ENCODE measurements around the gene ADAMTSL3. TPM values are rescaled to one million over a fixed set of nuclear protein-coding genes. Genes with fewer than 3 reads are reported as not detected.
"Not testable (repeated sequence)": the region's sequence is repeated elsewhere in the genome, so short reads cannot be mapped to it uniquely, and the experiment has no call there.

Gene ADAMTSL3
- total RNA-seq, 4 donors from 2014 or later: 16.2 to 19.7 (median 19.3) TPM

DNA sequence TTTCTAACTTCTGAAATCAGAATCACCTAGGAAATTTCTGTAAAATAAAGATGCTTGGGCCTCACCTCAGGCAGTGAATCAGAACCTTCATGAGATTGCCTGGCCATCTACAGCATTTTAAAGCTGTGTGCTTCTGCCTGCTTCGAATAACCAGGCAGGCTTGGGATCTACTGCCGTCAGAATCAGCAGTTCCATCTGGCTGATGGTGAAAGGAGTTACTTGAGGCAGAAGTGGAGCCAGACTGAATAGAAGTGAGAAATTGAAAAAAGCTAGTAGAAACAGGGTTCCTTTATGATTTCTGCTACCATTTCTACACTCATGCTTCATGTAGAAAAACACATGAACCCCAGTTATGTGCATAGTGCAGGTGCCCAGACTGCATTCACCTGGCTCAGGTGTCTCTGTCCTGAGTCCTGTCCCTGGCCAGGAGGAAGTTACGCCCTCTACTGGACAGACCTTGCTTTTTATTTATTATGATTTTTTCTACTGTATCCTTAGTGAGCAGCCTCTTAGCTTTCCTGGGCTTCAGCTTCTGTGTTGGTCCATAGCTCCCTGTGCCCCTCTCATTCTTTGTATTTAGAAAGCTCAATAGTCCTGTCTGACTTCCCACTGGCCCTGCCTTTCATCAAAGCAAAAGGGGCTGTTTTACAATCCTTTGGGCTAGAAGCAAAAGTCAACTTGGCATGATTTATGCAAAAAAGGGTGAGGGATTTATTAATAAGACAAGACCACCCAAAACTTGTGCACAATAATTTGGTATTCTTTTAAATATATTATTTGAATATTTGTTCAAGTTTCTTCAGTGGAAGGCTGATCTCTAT lies 380.9 kb downstream of the ADAMTSL3 start:
- no peak for TF ChIP-seq POLR2A (IDR thresholded peaks at IDR 0.05)
- TF ChIP-seq, protein P1, sequence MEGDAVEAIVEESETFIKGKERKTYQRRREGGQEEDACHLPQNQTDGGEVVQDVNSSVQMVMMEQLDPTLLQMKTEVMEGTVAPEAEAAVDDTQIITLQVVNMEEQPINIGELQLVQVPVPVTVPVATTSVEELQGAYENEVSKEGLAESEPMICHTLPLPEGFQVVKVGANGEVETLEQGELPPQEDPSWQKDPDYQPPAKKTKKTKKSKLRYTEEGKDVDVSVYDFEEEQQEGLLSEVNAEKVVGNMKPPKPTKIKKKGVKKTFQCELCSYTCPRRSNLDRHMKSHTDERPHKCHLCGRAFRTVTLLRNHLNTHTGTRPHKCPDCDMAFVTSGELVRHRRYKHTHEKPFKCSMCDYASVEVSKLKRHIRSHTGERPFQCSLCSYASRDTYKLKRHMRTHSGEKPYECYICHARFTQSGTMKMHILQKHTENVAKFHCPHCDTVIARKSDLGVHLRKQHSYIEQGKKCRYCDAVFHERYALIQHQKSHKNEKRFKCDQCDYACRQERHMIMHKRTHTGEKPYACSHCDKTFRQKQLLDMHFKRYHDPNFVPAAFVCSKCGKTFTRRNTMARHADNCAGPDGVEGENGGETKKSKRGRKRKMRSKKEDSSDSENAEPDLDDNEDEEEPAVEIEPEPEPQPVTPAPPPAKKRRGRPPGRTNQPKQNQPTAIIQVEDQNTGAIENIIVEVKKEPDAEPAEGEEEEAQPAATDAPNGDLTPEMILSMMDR (IDR thresholded peaks at IDR 0.05): peak in 1 of 5 experiments; percentile 7
- Histone ChIP-seq H3K4me1 (no peaks in the 10 kb centered on the region), H3K9me3 (peaks cover 0 to 3% (median 0%) of the 10 kb centered on the region in 4 donors), H3K36me3 (no peaks in the 10 kb centered on the region), H3K27me3 (no peaks in the 10 kb centered on the region), H3K27ac (no peak overlapping the region), H3K4me3 (no peak overlapping the region)
- 61 to 66% methylated on average over 3 of the region's 3 CpGs for WGBS, 2 donors
- no peak for DNase-seq (ENCODE audit: low spot score in 2 of 2)

DNA sequence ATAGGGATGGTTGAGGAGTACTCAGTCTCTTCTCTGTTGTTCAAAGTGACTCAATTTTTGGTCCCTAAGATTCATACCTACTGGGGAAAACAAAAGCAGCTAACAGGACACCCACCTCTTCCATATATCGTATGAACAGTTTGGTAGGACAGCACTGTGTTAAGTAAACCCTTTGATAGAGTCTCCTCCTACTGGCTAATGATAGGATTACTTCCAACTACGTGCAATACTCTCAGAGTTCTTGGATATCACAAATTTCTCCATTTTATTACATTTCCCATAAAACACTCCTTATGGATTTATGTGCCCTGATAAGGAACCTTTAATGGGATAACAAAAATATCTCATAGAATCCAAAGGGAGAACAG lies 381.5 kb downstream of the ADAMTSL3 start:
- Histone ChIP-seq H3K4me1 (no peaks in the 10 kb centered on the region), H3K27ac (no peak overlapping the region), H3K27me3 (no peaks in the 10 kb centered on the region), H3K9me3 (no peaks in the 10 kb centered on the region), H3K36me3 (no peaks in the 10 kb centered on the region), H3K4me3 (no peak overlapping the region)
- TF ChIP-seq EP300 (IDR thresholded peaks at IDR 0.05): no peak
- no peak for TF ChIP-seq POLR2A (IDR thresholded peaks at IDR 0.05)
- TF ChIP-seq, protein P1 (IDR thresholded peaks at IDR 0.05): peak in 3 of 5 experiments; percentile 29 to 31 (median 31)
- 4 to 5% methylated on average over 2 of the region's 2 CpGs for WGBS, 2 donors
- no peak for DNase-seq (ENCODE audit: low spot score in 2 of 2)

DNA sequence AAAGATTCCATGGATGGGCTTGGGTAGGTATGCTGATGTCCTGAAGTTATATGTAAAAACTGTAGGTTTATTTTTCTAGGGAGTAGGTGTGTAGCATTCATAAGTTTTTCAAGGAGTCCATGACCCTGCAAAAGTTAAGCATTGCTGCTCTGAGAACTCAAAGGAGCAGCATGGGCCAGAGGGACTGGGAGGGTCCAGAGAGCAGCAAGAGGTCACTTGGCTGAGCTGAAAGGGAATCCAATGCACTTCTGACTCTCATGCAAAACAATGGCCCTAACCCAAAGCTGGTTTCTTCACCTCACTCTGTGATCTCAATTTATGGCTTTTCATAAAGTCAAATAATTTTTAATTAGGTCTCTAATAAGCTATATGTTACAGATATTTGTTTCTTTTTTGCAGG lies 383.4 kb downstream of the ADAMTSL3 start:
- no peak for DNase-seq (ENCODE audit: low spot score in 2 of 2)
- Histone ChIP-seq H3K4me3 (no peak overlapping the region), H3K4me1 (no peaks in the 10 kb centered on the region), H3K27me3 (no peaks in the 10 kb centered on the region), H3K9me3 (no peaks in the 10 kb centered on the region), H3K27ac (no peak overlapping the region), H3K36me3 (no peaks in the 10 kb centered on the region)
- no peak for TF ChIP-seq EP300 (IDR thresholded peaks at IDR 0.05)
- no peak for TF ChIP-seq POLR2A (IDR thresholded peaks at IDR 0.05)
- TF ChIP-seq, protein P1 (IDR thresholded peaks at IDR 0.05): no peak

DNA sequence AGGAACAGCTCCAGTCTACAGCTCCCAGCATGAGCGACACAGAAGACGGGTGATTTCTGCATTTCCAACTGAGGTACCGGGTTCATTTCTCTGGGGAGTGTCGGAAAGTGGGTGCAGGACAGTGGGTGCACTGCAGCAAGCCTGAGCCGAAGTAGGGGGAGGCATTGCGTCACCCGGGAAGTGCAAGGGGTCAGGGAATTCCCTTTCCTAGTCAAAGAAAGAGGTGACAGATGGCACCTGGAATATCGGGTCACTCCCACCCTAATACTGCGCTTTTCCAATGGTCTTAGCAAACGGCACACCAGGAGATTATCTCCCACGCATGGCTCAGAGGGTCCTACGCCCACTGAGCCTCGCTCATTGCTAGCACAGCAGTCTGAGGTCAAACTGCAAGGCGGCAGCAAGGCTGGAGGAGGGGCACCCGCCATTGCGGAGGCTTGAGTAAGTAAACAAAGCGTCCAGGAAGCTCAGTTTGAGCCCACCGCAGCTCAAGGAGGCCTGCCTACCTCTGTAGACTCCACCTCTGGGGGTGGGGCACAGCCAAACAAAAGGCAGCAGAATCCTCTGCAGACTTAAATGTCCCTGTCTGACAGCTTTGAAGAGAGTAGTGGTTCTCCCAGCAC lies 388.6 kb downstream of the ADAMTSL3 start:
- not testable (repeated sequence) for H3K4me1 ChIP-seq; H3K36me3 ChIP-seq; H3K27me3 ChIP-seq; H3K27ac ChIP-seq; H3K4me3 ChIP-seq; DNase-seq (ENCODE audit: low spot score in 2 of 2)
- H3K9me3 ChIP-seq: peaks cover 0 to 16% (median 0%) of the 10 kb centered on the region in 4 donors
- WGBS, 2 donors: 86 to 89% methylated on average over 18 of the region's 18 CpGs

DNA sequence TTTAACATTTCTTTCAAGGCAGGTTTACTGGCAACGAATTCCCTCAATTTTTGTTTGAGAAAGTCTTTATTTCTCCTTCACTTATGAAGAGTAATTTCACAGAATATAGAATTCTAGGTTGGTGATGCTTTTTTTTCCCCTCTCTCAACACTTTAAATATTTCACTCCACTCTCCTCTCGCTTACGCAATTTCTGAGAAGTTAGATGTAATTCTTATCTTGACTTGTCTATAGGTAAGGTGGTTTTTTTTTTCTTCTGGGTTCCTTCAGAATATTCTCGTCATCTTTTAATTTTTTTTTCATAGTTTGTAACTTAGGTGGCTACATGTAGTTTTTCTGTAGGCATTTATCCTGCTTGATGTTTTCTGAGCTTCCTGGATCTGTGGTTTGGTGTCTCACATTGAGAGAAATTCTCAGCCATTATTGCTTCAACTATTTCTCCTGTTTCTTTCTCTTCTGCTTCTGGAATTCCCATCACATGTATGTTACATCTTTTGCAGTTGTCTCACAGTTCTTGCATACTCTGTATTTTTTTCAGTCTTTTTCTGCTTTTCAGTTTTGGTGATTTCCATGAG lies 392.2 kb downstream of the ADAMTSL3 start:
- WGBS, 2 donors: 86 to 89% methylated on average over 4 of the region's 4 CpGs
- no peaks in the 10 kb centered on the region for H3K4me1 ChIP-seq
- no peaks in the 10 kb centered on the region for H3K36me3 ChIP-seq
- DNase-seq (ENCODE audit: low spot score in 2 of 2): no peak
- no peaks in the 10 kb centered on the region for H3K27me3 ChIP-seq
- no peak for TF ChIP-seq EP300 (IDR thresholded peaks at IDR 0.05)
- TF ChIP-seq, protein P1 (IDR thresholded peaks at IDR 0.05): no peak
- no peak for TF ChIP-seq POLR2A (IDR thresholded peaks at IDR 0.05)
- no peak overlapping the region for H3K27ac ChIP-seq
- peaks cover 0 to 16% (median 0%) of the 10 kb centered on the region in 4 donors for H3K9me3 ChIP-seq
- H3K4me3 ChIP-seq: no peak overlapping the region

DNA sequence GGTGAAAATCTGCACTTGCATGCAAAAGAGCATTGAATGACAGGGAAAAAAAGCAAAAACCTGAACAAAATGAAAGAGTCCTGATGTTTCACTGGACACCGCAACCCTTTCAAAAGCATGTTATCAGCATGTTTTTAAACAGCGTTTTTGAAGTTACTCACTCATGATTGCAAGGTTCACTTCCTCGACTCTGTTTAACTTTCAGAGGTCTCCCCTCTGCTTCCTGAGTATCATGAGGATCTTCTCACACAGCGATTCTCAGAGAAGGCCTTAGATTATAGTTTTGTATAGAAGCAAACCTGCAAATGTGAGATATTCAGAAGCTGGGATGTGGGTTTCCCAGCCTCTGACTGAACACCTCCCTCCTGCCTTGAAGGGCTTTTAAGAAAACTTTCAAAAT lies 395.6 kb downstream of the ADAMTSL3 start:
- not testable (repeated sequence) for H3K27me3 ChIP-seq; H3K27ac ChIP-seq; H3K36me3 ChIP-seq; H3K4me3 ChIP-seq; DNase-seq (ENCODE audit: low spot score in 2 of 2); H3K4me1 ChIP-seq
- peaks cover 0 to 14% (median 0%) of the 10 kb centered on the region in 4 donors for H3K9me3 ChIP-seq
- 61 to 62% methylated on average over 4 of the region's 4 CpGs for WGBS, 2 donors
